ENCODE measurements around the gene KHSRP.
"Not testable (repeated sequence)": the region's sequence is repeated elsewhere in the genome, so short reads cannot be mapped to it uniquely, and the experiment has no call there.

KHSRP gene

GRCh38 chr19:6431891-6432290 lies 7.3 kb upstream of the KHSRP start:
- Mint-ChIP-seq H3K4me1 (ENCODE audit: low read depth) (peaks cover 5% of the 10 kb centered on the region), H3K36me3 (no peaks in the 10 kb centered on the region), H3K27ac (peak overlapping the region; percentile 41), H3K27me3 (no peaks in the 10 kb centered on the region), H3K4me3 (no peak overlapping the region), H3K9me3 (ENCODE audit: low read depth) (no peaks in the 10 kb centered on the region)

GRCh38 chr19:6429419-6430221 lies 5.0 kb upstream of the KHSRP start:
- Mint-ChIP-seq H3K27me3 (no peaks in the 10 kb centered on the region), H3K36me3 (no peaks in the 10 kb centered on the region), H3K9me3 (ENCODE audit: low read depth) (no peaks in the 10 kb centered on the region), H3K4me1 (ENCODE audit: low read depth) (peaks cover 16% of the 10 kb centered on the region), H3K4me3 (peak overlapping the region; percentile 74), H3K27ac (no peak overlapping the region)

- not testable (repeated sequence) for H3K27ac Mint-ChIP-seq; H3K4me3 Mint-ChIP-seq; H3K27me3 Mint-ChIP-seq; H3K36me3 Mint-ChIP-seq; H3K9me3 Mint-ChIP-seq (ENCODE audit: low read depth)
- peaks cover 16% of the 10 kb centered on the region for H3K4me1 Mint-ChIP-seq (ENCODE audit: low read depth)
Observed at GRCh38 chr19:6428692-6429418, 4.2 kb upstream of the KHSRP start.

- peaks cover 29% of the 10 kb centered on the region for H3K4me1 Mint-ChIP-seq (ENCODE audit: low read depth)
- no peaks in the 10 kb centered on the region for H3K36me3 Mint-ChIP-seq
- no peak overlapping the region for H3K27ac Mint-ChIP-seq
- H3K9me3 Mint-ChIP-seq (ENCODE audit: low read depth) = no peaks in the 10 kb centered on the region
- no peak overlapping the region for H3K4me3 Mint-ChIP-seq
- H3K27me3 Mint-ChIP-seq = no peaks in the 10 kb centered on the region
Observed at GRCh38 chr19:6427131-6427530, 2.5 kb upstream of the KHSRP start.

- Mint-ChIP-seq H3K9me3 (ENCODE audit: low read depth) (no peaks in the 10 kb centered on the region), H3K4me3 (peak overlapping the region; percentile 83), H3K27ac (peak overlapping the region; percentile 90), H3K4me1 (ENCODE audit: low read depth) (peaks cover 32% of the 10 kb centered on the region), H3K36me3 (no peaks in the 10 kb centered on the region), H3K27me3 (no peaks in the 10 kb centered on the region)
Observed at GRCh38 chr19:6425732-6426620, 1.4 kb upstream of the KHSRP start.

GRCh38 chr19:6424939-6425731 lies 524 bp upstream of the KHSRP start:
- no peaks in the 10 kb centered on the region for H3K36me3 Mint-ChIP-seq
- peaks cover 33% of the 10 kb centered on the region for H3K4me1 Mint-ChIP-seq (ENCODE audit: low read depth)
- peak overlapping the region; percentile 90 for H3K27ac Mint-ChIP-seq
- H3K9me3 Mint-ChIP-seq (ENCODE audit: low read depth) = no peaks in the 10 kb centered on the region
- H3K27me3 Mint-ChIP-seq = no peaks in the 10 kb centered on the region
- H3K4me3 Mint-ChIP-seq = peak overlapping the region; percentile 83

- H3K9me3 Mint-ChIP-seq (ENCODE audit: low read depth) = no peaks in the 10 kb centered on the region
- H3K27me3 Mint-ChIP-seq = no peaks in the 10 kb centered on the region
- H3K27ac Mint-ChIP-seq = peak overlapping the region; percentile 85
- peaks cover 30% of the 10 kb centered on the region for H3K4me1 Mint-ChIP-seq (ENCODE audit: low read depth)
- peak overlapping the region; percentile 94 for H3K4me3 Mint-ChIP-seq
- no peaks in the 10 kb centered on the region for H3K36me3 Mint-ChIP-seq
Observed at GRCh38 chr19:6423499-6424194, 964 bp downstream of the KHSRP start.

- Mint-ChIP-seq H3K27ac (peak overlapping the region; percentile 22), H3K9me3 (ENCODE audit: low read depth) (no peaks in the 10 kb centered on the region), H3K36me3 (no peaks in the 10 kb centered on the region), H3K4me1 (ENCODE audit: low read depth) (peaks cover 28% of the 10 kb centered on the region), H3K4me3 (peak overlapping the region; percentile 94), H3K27me3 (no peaks in the 10 kb centered on the region)
Observed at GRCh38 chr19:6421075-6422014, 3.3 kb downstream of the KHSRP start.

GRCh38 chr19:6418562-6418932 lies 6.1 kb downstream of the KHSRP start:
- Mint-ChIP-seq H3K27me3 (no peaks in the 10 kb centered on the region), H3K36me3 (no peaks in the 10 kb centered on the region), H3K4me3 (no peak overlapping the region), H3K27ac (no peak overlapping the region), H3K9me3 (ENCODE audit: low read depth) (no peaks in the 10 kb centered on the region), H3K4me1 (ENCODE audit: low read depth) (peaks cover 20% of the 10 kb centered on the region)

GRCh38 chr19:6417713-6418561 lies 6.7 kb downstream of the KHSRP start:
- Mint-ChIP-seq H3K27ac (no peak overlapping the region), H3K4me3 (no peak overlapping the region), H3K27me3 (no peaks in the 10 kb centered on the region), H3K4me1 (ENCODE audit: low read depth) (peaks cover 14% of the 10 kb centered on the region), H3K36me3 (no peaks in the 10 kb centered on the region), H3K9me3 (ENCODE audit: low read depth) (no peaks in the 10 kb centered on the region)

- Mint-ChIP-seq H3K9me3 (ENCODE audit: low read depth) (no peaks in the 10 kb centered on the region), H3K27me3 (no peaks in the 10 kb centered on the region), H3K4me1 (ENCODE audit: low read depth) (peaks cover 4% of the 10 kb centered on the region), H3K27ac (no peak overlapping the region), H3K4me3 (no peak overlapping the region), H3K36me3 (no peaks in the 10 kb centered on the region)
Observed at GRCh38 chr19:6416658-6417405, 7.8 kb downstream of the KHSRP start.

Data from activated naive CD8-positive, alpha-beta T cell (primary cell).